ENCODE data around the gene IRAK3. TPM values are rescaled to one million over a fixed set of nuclear protein-coding genes. Genes with fewer than 3 reads are reported as not detected.

IRAK3 gene
- total and polyA plus RNA-seq, 11 donors: 2.2 to 11.4 (median 4.7) TPM

GRCh38 chr12:66149702-66150398 lies 39.2 kb upstream of the IRAK3 start:
- H3K9me3 ChIP-seq: no peaks in the 10 kb centered on the region
- intact Hi-C loops (cut with DNase I): loop anchor here in 5 of 10 donors (5.0 to 10.0 kb wide), 4 partner anchors 147 to 545 kb away; partner anchors contain the start of gene HELB (in 2 of the 5)
- peaks cover 0 to 48% (median 14%) of the 10 kb centered on the region in 12 donors for H3K4me1 ChIP-seq
- DNase-seq: peak in 1 of 5 donors; percentile 35
- TF ChIP-seq POLR2A (IDR thresholded peaks at IDR 0.05): no peak
- TF ChIP-seq, protein P1, sequence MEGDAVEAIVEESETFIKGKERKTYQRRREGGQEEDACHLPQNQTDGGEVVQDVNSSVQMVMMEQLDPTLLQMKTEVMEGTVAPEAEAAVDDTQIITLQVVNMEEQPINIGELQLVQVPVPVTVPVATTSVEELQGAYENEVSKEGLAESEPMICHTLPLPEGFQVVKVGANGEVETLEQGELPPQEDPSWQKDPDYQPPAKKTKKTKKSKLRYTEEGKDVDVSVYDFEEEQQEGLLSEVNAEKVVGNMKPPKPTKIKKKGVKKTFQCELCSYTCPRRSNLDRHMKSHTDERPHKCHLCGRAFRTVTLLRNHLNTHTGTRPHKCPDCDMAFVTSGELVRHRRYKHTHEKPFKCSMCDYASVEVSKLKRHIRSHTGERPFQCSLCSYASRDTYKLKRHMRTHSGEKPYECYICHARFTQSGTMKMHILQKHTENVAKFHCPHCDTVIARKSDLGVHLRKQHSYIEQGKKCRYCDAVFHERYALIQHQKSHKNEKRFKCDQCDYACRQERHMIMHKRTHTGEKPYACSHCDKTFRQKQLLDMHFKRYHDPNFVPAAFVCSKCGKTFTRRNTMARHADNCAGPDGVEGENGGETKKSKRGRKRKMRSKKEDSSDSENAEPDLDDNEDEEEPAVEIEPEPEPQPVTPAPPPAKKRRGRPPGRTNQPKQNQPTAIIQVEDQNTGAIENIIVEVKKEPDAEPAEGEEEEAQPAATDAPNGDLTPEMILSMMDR (IDR thresholded peaks at IDR 0.05): peak in 3 of 12 donors; percentile 5 to 33 (median 21)
- peak in 2 of 4 donors; percentile 18 to 70 for ATAC-seq
- WGBS, 4 donors: 76 to 81% (median 79%) methylated on average over 5 of the region's 5 CpGs
- no peak overlapping the region for H3K4me3 ChIP-seq
- H3K27me3 ChIP-seq: no peaks in the 10 kb centered on the region
- H3K27ac ChIP-seq: peak overlapping the region in 1 of 12 donors; percentile 32
- peaks cover 0 to 72% (median 54%) of the 10 kb centered on the region in 9 donors for H3K36me3 ChIP-seq

DNA sequence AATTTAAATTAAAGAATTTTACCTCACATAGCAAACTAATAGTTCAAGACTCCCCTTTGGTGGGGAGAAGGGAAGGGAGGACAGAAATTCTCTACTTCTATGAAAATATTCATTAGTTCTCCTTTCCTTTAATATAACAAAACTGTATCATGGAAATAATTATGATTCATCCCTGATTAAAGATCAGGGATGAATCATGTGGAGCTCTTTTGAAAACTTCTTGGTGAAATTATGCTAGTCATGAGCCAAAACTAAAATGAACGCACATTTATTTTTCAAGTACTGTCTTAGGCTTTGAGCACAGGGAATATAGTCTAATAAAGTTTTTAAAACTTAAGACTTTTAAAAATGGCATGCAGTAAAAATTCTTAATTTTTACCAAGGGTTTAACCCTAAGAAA lies 36.3 kb upstream of the IRAK3 start:
- TF ChIP-seq, protein P1 (IDR thresholded peaks at IDR 0.05): no peak
- TF ChIP-seq POLR2A (IDR thresholded peaks at IDR 0.05): no peak
- no peak overlapping the region for H3K4me3 ChIP-seq
- H3K27me3 ChIP-seq: no peaks in the 10 kb centered on the region
- H3K9me3 ChIP-seq: no peaks in the 10 kb centered on the region
- peak overlapping the region in 2 of 12 donors; percentile 4 to 27 for H3K27ac ChIP-seq
- DNase-seq (no peak), ATAC-seq (peak in 1 of 4 donors; percentile 34)
- intact Hi-C loops (cut with DNase I): no loop called here
- 67 to 87% (median 79%) methylated on average over 1 of the region's 1 CpG for WGBS, 4 donors
- peaks cover 0 to 38% (median 10%) of the 10 kb centered on the region in 12 donors for H3K4me1 ChIP-seq
- peaks cover 0 to 51% (median 33%) of the 10 kb centered on the region in 9 donors for H3K36me3 ChIP-seq

- H3K27me3 ChIP-seq: no peaks in the 10 kb centered on the region
- no peak overlapping the region for H3K4me3 ChIP-seq
- TF ChIP-seq, protein P1 (IDR thresholded peaks at IDR 0.05): no peak
- no peak for TF ChIP-seq POLR2A (IDR thresholded peaks at IDR 0.05)
- H3K27ac ChIP-seq: peak overlapping the region in 5 of 12 donors; percentile 20 to 59 (median 32)
- peaks cover 0 to 40% (median 10%) of the 10 kb centered on the region in 12 donors for H3K4me1 ChIP-seq
- DNase-seq: no peak
- peaks cover 0 to 43% (median 34%) of the 10 kb centered on the region in 9 donors for H3K36me3 ChIP-seq
- intact Hi-C loops (cut with DNase I): no loop called here
- H3K9me3 ChIP-seq: peaks cover 0 to 6% (median 0%) of the 10 kb centered on the region in 12 donors
- peak in 2 of 4 donors; percentile 51 to 76 for ATAC-seq
These were observed 34.2 kb upstream of the IRAK3 start for GRCh38 chr12:66154776-66155175.

GRCh38 chr12:66156654-66157053 lies 32.4 kb upstream of the IRAK3 start:
- peaks cover 0 to 41% (median 31%) of the 10 kb centered on the region in 9 donors for H3K36me3 ChIP-seq
- no peaks in the 10 kb centered on the region for H3K27me3 ChIP-seq
- TF ChIP-seq POLR2A (IDR thresholded peaks at IDR 0.05): no peak
- TF ChIP-seq, protein P1 (IDR thresholded peaks at IDR 0.05): no peak
- peaks cover 0 to 6% (median 0%) of the 10 kb centered on the region in 12 donors for H3K9me3 ChIP-seq
- H3K4me3 ChIP-seq: no peak overlapping the region
- ATAC-seq (no peak), DNase-seq (no peak)
- H3K4me1 ChIP-seq: peaks cover 0 to 45% (median 13%) of the 10 kb centered on the region in 12 donors
- no peak overlapping the region for H3K27ac ChIP-seq
- WGBS, 4 donors: 93 to 97% (median 97%) methylated on average over 2 of the region's 2 CpGs
- intact Hi-C loops (cut with DNase I): no loop called here
